Renal cortex interstitium (tissue), 11 donors: ENCODE measurements around the gene PEAK3. TPM values are rescaled to one million over a fixed set of nuclear protein-coding genes. Genes with fewer than 3 reads are reported as not detected.

ENCODE experiments used
- DNase-seq, 11 donors: peaks; one replicate each; pipeline ENCODE4 v3.0.0-alpha.2; 2013; ENCODE audit warnings: low read depth in 9 of 11, low spot score in 4 of 11; ENCODE audit errors: extremely low read depth in 1 of 11
- polyA plus RNA-seq, 3 donors: library from polyadenylated mRNA; unstranded; fragments of 120-200 nt; gene quantifications; one replicate each; pipeline ENCODE4 v1.2.1, GENCODE V29; 2013; ENCODE audit not compliant: insufficient read length in 3 of 3

Gene PEAK3
- polyA plus RNA-seq, 3 donors = 0.09 to 0.17 (median 0.12) TPM

- DNase-seq = no peak
Observed at GRCh38 chr19:2231621-2232221, 50.3 kb downstream of the PEAK3 start.

- no peak for DNase-seq
Observed at GRCh38 chr19:2230807-2231533, 51.0 kb downstream of the PEAK3 start.

GRCh38 chr19:2230033-2230531 is 51.9 kb downstream of the PEAK3 start:
- no peak for DNase-seq

GRCh38 chr19:2229103-2230032 is 52.6 kb downstream of the PEAK3 start:
- DNase-seq = no peak

- DNase-seq = no peak
Observed at GRCh38 chr19:2228157-2229030, 53.6 kb downstream of the PEAK3 start.

- DNase-seq = no peak
Observed at GRCh38 chr19:2227415-2228156, 54.4 kb downstream of the PEAK3 start.

GRCh38 chr19:2226840-2227360 is 55.1 kb downstream of the PEAK3 start:
- DNase-seq = no peak

- no peak for DNase-seq
Observed at GRCh38 chr19:2226051-2226839, 55.7 kb downstream of the PEAK3 start.

GRCh38 chr19:2225415-2226050 is 56.4 kb downstream of the PEAK3 start:
- no peak for DNase-seq

GRCh38 chr19:2224754-2225349 is 57.1 kb downstream of the PEAK3 start:
- DNase-seq = no peak

Other genes with a start within 250 kb of the PEAK3 start
- gene MKNK2, start 230.9 kb downstream of the PEAK3 start, polyA plus RNA-seq = 10 to 100 TPM; 54.7 to 79.1 (median 77.8) TPM
- 10 to 100 TPM; 21.7 to 27.8 (median 26.8) TPM for gene MOB3A, start 185.8 kb downstream of the PEAK3 start, polyA plus RNA-seq
- gene IZUMO4, start 185.3 kb downstream of the PEAK3 start, polyA plus RNA-seq = 1 to 10 TPM; 6.3 to 9.3 (median 8.6) TPM
- 100 to 1,000 TPM; 106 to 126 (median 120) TPM for gene AP3D1, start 130.6 kb downstream of the PEAK3 start, polyA plus RNA-seq
- 10 to 100 TPM; 27.1 to 38.5 (median 31.5) TPM for gene DOT1L, start 118.2 kb downstream of the PEAK3 start, polyA plus RNA-seq
- 10 to 100 TPM; 54.6 to 81.6 (median 79.2) TPM for gene PLEKHJ1, start 45.8 kb downstream of the PEAK3 start, polyA plus RNA-seq
- 10 to 100 TPM; 63.2 to 93.5 (median 83.5) TPM for gene SF3A2, start 45.4 kb downstream of the PEAK3 start, polyA plus RNA-seq
- gene AMH, start 32.9 kb downstream of the PEAK3 start, polyA plus RNA-seq = 1 to 10 TPM in 2 of 3 donors, under 1 TPM in 1; 0.28 to 4.1 (median 2.8) TPM
- gene JSRP1, start 25.8 kb downstream of the PEAK3 start, polyA plus RNA-seq = 1 to 10 TPM in 1 of 3 donors, under 1 TPM in 2; 0.56 to 1.3 (median 0.59) TPM
- under 1 TPM in 1 of 3 donors, not detected in 2; 0.11 TPM for gene LINGO3, start 26.0 kb upstream of the PEAK3 start, polyA plus RNA-seq
- 100 to 1,000 TPM in 1 of 3 donors, 10 to 100 TPM in 2; 71.4 to 119 (median 87.8) TPM for gene LSM7, start 46.4 kb upstream of the PEAK3 start, polyA plus RNA-seq
- gene SPPL2B, start 46.5 kb upstream of the PEAK3 start, polyA plus RNA-seq = 100 to 1,000 TPM in 1 of 3 donors, 10 to 100 TPM in 2; 52.5 to 129 (median 80.4) TPM
- under 1 TPM; 0.30 to 0.64 (median 0.45) TPM for gene TMPRSS9, start 78.1 kb upstream of the PEAK3 start, polyA plus RNA-seq
- gene TIMM13, start 145.4 kb upstream of the PEAK3 start, polyA plus RNA-seq = 100 to 1,000 TPM in 1 of 3 donors, 10 to 100 TPM in 2; 56.2 to 107 (median 92.3) TPM
- gene LMNB2, start 174.8 kb upstream of the PEAK3 start, polyA plus RNA-seq = 10 to 100 TPM; 56.1 to 93.3 (median 60.4) TPM
- 10 to 100 TPM; 11.2 to 16.2 (median 11.3) TPM for gene GADD45B, start 194.0 kb upstream of the PEAK3 start, polyA plus RNA-seq